K562 (cell line): Measurements from ENCODE around the gene ATP6V1G1. TPM values are rescaled to one million over a fixed set of nuclear protein-coding genes. Genes with fewer than 3 reads are reported as not detected.

Experiments used
- BDP1 ChIP-seq: IDR thresholded peaks from 3 replicates; pipeline ENCODE4 v1.6.1; 2011; ENCODE audit not compliant: insufficient read length, insufficient read depth
- CBX2 ChIP-seq: fragments of 200-600 bp; sonication (generic); IDR thresholded peaks from one replicate; pipeline ENCODE4 v1.6.1; 2012; ENCODE audit warnings: mild to moderate bottlenecking, low read length, inconsistent platforms; ENCODE audit not compliant: insufficient read depth, poor library complexity, severe bottlenecking
- CHCHD3 ChIP-seq: fragments of 250-450 bp; sonication (Bioruptor Pico); IDR thresholded peaks from 2 replicates; pipeline ENCODE4 v2.1.2; 2022; ENCODE audit warnings: mild to moderate bottlenecking
- KLF10 ChIP-seq: fragments of 250-450 bp; sonication (Bioruptor Pico); IDR thresholded peaks from 2 replicates; pipeline ENCODE4 v1.6.1; 2021; ENCODE audit warnings: matching md5 sums
- MBD2 ChIP-seq: sonication (generic); IDR thresholded peaks from 2 replicates; pipeline ENCODE4 v1.6.1; 2016; ENCODE audit warnings: low read depth, borderline replicate concordance
- NCOA4 ChIP-seq: fragments of 450-650 bp; IDR thresholded peaks from 2 replicates; pipeline ENCODE4 v1.6.1; 2018; ENCODE audit warnings: mild to moderate bottlenecking; ENCODE audit not compliant: partially characterized antibody
- NR3C1 ChIP-seq: sonication (generic); formaldehyde crosslinking; IDR thresholded peaks from 2 replicates; pipeline ENCODE4 v1.8.1; 2022; ENCODE audit warnings: missing genetic modification reagents
- PCBP2 ChIP-seq: fragments of 200-400 bp; formaldehyde crosslinking; IDR thresholded peaks from 2 replicates; pipeline ENCODE4 v1.6.1; 2018; ENCODE audit warnings: low read length, low read depth, mild to moderate bottlenecking, moderate library complexity; ENCODE audit not compliant: poor library complexity, severe bottlenecking
- RNF2 ChIP-seq: sonication (generic); IDR thresholded peaks from 2 replicates; pipeline ENCODE4 v1.6.1; 2016
- SIX5 ChIP-seq, 2 experiments: IDR thresholded peaks; 2 replicates each; pipeline ENCODE4 v1.6.1; 2011; ENCODE audit warnings: low read length in 2 of 2, borderline replicate concordance in 1 of 2, low read depth in 1 of 2, mild to moderate bottlenecking in 1 of 2, moderate library complexity in 1 of 2; ENCODE audit not compliant: insufficient read depth in 1 of 2
- ZNF175 ChIP-seq: fragments of 200-800 bp; sonication (Bioruptor generic); IDR thresholded peaks from 2 replicates; pipeline ENCODE4 v1.6.1; 2016; ENCODE audit warnings: low read depth, mild to moderate bottlenecking, missing genetic modification characterization, missing compliant biosample characterization
- polyA plus RNA-seq, 8 experiments: library from polyadenylated mRNA; depleted of rRNA in 4 of 8; stranded (reverse) in 5 of 8; unstranded in 3 of 8; fragments of >200 nt; fragmentation: Nextera tagmentation in 2 of 8; fragmentation: Illumina TruSeq in 1 of 8; extraction: Ambion mirVana in 2 of 8; extraction: Trizol in 1 of 8; gene quantifications; 2 replicates each; pipeline versions ENCODE4 v1.2.1 to v1.2.3, GENCODE V29; 2011 to 2014; ENCODE audit warnings: inconsistent platforms in 1 of 8, missing spikeins in 1 of 8
- total RNA-seq, 7 experiments: library from RNA; depleted of rRNA in 6 of 7; stranded (reverse); fragments of >200 nt in 6 of 7; fragmentation: Illumina TruSeq in 2 of 7; extraction: Trizol in 2 of 7; gene quantifications; 2 replicates each; pipeline versions ENCODE4 v1.2.1 to v1.2.3, GENCODE V29; 2011 to 2021; ENCODE audit warnings: low replicate concordance in 1 of 7
- TF ChIP-seq, protein P1 (sequence below): fragments of 450-650 bp; IDR thresholded peaks from 2 replicates; pipeline ENCODE4 v1.6.1; 2016; ENCODE audit warnings: mild to moderate bottlenecking, moderate library complexity
- TF ChIP-seq, protein P2 (sequence below): conservative IDR thresholded peaks from 2 replicates; pipeline ENCODE4 v1.6.1; 2011; ENCODE audit warnings: low read depth, mild to moderate bottlenecking, low read length; ENCODE audit not compliant: control insufficient read depth

ATP6V1G1 gene
- total and polyA plus RNA-seq, 9 of the 15 experiments (the other 6 are each of a cell fraction or from before 2014, with no cell fraction given): 88.4 to 492 (median 193) TPM

DNA sequence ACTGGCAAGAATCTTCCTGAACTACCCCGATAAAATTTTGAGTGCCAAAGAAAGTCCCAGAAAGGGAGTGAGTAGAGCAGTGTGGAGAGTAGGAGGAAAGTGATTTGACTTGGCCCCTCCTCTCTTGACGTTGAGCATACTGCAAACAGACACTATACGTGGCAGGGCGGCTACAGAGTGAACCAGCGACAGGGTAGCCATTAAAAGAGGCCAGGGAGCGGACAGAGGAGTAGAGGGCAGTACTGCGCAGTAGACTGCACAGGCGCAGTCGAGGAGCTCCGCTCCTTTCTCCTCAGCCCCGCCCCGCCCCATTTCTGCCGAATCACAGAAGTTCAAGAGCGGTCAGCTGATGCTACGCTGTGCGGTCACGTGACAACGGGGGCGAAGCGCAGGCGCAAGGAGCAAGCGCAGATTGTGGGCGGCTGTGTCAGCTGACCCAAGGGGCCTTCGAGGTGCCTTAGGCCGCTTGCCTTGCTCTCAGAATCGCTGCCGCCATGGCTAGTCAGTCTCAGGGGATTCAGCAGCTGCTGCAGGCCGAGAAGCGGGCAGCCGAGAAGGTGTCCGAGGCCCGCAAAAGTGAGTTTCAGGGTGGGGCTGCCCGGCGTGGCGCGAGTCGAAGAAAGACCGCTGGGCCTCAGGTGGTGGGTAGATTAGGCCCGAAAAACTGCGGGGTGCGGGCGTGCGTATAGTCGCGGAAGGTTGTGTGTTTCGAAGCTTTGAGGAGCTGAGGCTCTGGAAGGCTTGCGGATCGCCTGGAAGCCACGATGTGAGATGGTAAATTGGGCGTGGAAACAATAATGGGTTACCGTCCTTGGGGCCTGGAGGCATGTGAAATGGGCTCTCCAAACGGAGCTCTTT is at the start of gene ATP6V1G1 (continued):
- TF ChIP-seq CBX2: no peak
- TF ChIP-seq, protein P1, sequence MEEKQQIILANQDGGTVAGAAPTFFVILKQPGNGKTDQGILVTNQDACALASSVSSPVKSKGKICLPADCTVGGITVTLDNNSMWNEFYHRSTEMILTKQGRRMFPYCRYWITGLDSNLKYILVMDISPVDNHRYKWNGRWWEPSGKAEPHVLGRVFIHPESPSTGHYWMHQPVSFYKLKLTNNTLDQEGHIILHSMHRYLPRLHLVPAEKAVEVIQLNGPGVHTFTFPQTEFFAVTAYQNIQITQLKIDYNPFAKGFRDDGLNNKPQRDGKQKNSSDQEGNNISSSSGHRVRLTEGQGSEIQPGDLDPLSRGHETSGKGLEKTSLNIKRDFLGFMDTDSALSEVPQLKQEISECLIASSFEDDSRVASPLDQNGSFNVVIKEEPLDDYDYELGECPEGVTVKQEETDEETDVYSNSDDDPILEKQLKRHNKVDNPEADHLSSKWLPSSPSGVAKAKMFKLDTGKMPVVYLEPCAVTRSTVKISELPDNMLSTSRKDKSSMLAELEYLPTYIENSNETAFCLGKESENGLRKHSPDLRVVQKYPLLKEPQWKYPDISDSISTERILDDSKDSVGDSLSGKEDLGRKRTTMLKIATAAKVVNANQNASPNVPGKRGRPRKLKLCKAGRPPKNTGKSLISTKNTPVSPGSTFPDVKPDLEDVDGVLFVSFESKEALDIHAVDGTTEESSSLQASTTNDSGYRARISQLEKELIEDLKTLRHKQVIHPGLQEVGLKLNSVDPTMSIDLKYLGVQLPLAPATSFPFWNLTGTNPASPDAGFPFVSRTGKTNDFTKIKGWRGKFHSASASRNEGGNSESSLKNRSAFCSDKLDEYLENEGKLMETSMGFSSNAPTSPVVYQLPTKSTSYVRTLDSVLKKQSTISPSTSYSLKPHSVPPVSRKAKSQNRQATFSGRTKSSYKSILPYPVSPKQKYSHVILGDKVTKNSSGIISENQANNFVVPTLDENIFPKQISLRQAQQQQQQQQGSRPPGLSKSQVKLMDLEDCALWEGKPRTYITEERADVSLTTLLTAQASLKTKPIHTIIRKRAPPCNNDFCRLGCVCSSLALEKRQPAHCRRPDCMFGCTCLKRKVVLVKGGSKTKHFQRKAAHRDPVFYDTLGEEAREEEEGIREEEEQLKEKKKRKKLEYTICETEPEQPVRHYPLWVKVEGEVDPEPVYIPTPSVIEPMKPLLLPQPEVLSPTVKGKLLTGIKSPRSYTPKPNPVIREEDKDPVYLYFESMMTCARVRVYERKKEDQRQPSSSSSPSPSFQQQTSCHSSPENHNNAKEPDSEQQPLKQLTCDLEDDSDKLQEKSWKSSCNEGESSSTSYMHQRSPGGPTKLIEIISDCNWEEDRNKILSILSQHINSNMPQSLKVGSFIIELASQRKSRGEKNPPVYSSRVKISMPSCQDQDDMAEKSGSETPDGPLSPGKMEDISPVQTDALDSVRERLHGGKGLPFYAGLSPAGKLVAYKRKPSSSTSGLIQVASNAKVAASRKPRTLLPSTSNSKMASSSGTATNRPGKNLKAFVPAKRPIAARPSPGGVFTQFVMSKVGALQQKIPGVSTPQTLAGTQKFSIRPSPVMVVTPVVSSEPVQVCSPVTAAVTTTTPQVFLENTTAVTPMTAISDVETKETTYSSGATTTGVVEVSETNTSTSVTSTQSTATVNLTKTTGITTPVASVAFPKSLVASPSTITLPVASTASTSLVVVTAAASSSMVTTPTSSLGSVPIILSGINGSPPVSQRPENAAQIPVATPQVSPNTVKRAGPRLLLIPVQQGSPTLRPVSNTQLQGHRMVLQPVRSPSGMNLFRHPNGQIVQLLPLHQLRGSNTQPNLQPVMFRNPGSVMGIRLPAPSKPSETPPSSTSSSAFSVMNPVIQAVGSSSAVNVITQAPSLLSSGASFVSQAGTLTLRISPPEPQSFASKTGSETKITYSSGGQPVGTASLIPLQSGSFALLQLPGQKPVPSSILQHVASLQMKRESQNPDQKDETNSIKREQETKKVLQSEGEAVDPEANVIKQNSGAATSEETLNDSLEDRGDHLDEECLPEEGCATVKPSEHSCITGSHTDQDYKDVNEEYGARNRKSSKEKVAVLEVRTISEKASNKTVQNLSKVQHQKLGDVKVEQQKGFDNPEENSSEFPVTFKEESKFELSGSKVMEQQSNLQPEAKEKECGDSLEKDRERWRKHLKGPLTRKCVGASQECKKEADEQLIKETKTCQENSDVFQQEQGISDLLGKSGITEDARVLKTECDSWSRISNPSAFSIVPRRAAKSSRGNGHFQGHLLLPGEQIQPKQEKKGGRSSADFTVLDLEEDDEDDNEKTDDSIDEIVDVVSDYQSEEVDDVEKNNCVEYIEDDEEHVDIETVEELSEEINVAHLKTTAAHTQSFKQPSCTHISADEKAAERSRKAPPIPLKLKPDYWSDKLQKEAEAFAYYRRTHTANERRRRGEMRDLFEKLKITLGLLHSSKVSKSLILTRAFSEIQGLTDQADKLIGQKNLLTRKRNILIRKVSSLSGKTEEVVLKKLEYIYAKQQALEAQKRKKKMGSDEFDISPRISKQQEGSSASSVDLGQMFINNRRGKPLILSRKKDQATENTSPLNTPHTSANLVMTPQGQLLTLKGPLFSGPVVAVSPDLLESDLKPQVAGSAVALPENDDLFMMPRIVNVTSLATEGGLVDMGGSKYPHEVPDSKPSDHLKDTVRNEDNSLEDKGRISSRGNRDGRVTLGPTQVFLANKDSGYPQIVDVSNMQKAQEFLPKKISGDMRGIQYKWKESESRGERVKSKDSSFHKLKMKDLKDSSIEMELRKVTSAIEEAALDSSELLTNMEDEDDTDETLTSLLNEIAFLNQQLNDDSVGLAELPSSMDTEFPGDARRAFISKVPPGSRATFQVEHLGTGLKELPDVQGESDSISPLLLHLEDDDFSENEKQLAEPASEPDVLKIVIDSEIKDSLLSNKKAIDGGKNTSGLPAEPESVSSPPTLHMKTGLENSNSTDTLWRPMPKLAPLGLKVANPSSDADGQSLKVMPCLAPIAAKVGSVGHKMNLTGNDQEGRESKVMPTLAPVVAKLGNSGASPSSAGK: peak; percentile 91
- TF ChIP-seq NCOA4: no peak
- no peak for TF ChIP-seq NR3C1 (CRISPR knock-in tag)
- TF ChIP-seq SIX5 (IDR thresholded peaks at IDR 0.05; ENCODE audit: borderline replicate concordance in 1 of 2, insufficient read depth in 1 of 2, low read depth in 1 of 2, low read length in 2 of 2): no peak
- no peak for TF ChIP-seq KLF10 (CRISPR knock-in tag)
- no peak for TF ChIP-seq CHCHD3 (CRISPR knock-in tag)
- no peak for TF ChIP-seq BDP1
- TF ChIP-seq PCBP2: no peak
- TF ChIP-seq ZNF175 (CRISPR knock-in tag): 0 out of 2 replicates have a peak, but pooled peaks have one; percentile 69
- peak; percentile 46; the same call in 1 of the 2 replicates for TF ChIP-seq RNF2
- TF ChIP-seq, protein P2, sequence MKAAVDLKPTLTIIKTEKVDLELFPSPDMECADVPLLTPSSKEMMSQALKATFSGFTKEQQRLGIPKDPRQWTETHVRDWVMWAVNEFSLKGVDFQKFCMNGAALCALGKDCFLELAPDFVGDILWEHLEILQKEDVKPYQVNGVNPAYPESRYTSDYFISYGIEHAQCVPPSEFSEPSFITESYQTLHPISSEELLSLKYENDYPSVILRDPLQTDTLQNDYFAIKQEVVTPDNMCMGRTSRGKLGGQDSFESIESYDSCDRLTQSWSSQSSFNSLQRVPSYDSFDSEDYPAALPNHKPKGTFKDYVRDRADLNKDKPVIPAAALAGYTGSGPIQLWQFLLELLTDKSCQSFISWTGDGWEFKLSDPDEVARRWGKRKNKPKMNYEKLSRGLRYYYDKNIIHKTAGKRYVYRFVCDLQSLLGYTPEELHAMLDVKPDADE: peak; percentile 69; the same call in 1 of the 2 replicates
- peak; percentile 48; the same call in 1 of the 2 replicates for TF ChIP-seq MBD2
